Fibroblast of lung (primary cell): ENCODE measurements around the gene TSC22D2.

Experiments used
- EZH2 ChIP-seq: IDR thresholded peaks from 2 replicates; pipeline ENCODE4 v1.5.1; 2012; ENCODE audit warnings: low read length, control low read depth, mild to moderate bottlenecking; ENCODE audit errors: missing control alignments
- TF ChIP-seq, protein P1 (sequence below), 2 donors: IDR thresholded peaks in 1 of 2; conservative IDR thresholded peaks in 1 of 2; 1 replicate in 1 of 2; 2 replicates in 1 of 2; pipeline ENCODE4 v1.5.1; 2011 to 2012; ENCODE audit warnings: low read length in 2 of 2, control low read depth in 1 of 2, inconsistent platforms in 1 of 2, low read depth in 1 of 2, mild to moderate bottlenecking in 1 of 2

DNA sequence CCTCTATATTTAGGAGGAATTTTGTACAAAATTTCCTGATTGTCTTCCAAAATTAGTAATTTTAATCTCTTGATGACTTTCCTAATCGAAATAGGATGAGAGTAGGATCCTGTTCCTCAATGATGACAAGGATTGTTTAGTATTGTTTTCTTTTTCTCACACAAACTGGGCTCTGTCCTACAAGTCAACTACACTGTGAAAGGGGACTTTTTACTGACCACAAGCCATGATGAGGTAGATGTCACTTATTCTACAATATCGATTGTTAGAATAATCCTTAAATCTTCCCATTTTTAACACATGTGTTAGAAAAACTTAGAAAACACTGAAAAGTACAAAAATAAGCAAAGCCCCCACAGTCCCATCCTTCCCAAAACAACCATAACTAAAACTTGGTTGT, 35.8 kb upstream of the TSC22D2 start:
- TF ChIP-seq, protein P1, sequence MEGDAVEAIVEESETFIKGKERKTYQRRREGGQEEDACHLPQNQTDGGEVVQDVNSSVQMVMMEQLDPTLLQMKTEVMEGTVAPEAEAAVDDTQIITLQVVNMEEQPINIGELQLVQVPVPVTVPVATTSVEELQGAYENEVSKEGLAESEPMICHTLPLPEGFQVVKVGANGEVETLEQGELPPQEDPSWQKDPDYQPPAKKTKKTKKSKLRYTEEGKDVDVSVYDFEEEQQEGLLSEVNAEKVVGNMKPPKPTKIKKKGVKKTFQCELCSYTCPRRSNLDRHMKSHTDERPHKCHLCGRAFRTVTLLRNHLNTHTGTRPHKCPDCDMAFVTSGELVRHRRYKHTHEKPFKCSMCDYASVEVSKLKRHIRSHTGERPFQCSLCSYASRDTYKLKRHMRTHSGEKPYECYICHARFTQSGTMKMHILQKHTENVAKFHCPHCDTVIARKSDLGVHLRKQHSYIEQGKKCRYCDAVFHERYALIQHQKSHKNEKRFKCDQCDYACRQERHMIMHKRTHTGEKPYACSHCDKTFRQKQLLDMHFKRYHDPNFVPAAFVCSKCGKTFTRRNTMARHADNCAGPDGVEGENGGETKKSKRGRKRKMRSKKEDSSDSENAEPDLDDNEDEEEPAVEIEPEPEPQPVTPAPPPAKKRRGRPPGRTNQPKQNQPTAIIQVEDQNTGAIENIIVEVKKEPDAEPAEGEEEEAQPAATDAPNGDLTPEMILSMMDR (conservative IDR thresholded peaks at IDR 0.05 in 1 of 2, IDR thresholded peaks at IDR 0.05 in 1 of 2; ENCODE audit: low read depth in 1 of 2, low read length in 2 of 2): no peak
- no peak for TF ChIP-seq EZH2
